HCT116 (cell line): Measurements from ENCODE around the gene ERICH6. TPM values are rescaled to one million over a fixed set of nuclear protein-coding genes. Genes with fewer than 3 reads are reported as not detected.

ENCODE experiments used
- ATAC-seq: fragments of 200-7000 bp; cut with Tn5 transposase; 2 replicates; pipeline ENCODE4 v1.9.1; 2020; ENCODE audit warnings: mild to moderate bottlenecking, moderate library complexity
- BruUV-seq: library from RNA; stranded (reverse); fragments of 400-500 nt; replicated peaks from 2 replicates; lab custom pipeline; 2021; lab: Mats Ljungman, UMichigan
- CTCF ChIA-PET: fragments of 300-600 bp; sonication (Branson Sonifier 250); formaldehyde crosslinking; loops from one replicate; lab custom pipeline; 2021; ENCODE audit warnings: antibody characterized with exemption; lab: Charles Lee
- POLR2A ChIA-PET: fragments of 300-600, 350-600 bp; sonication (Branson Sonifier 250); formaldehyde crosslinking; loops from one replicate; lab custom pipeline; 2021; ENCODE audit warnings: antibody characterized with exemption; lab: Charles Lee
- RAD21 ChIA-PET, 2 experiments: fragments of 300-600 bp; sonication (Branson Sonifier 250); formaldehyde crosslinking; loops; one replicate each; lab custom pipeline; 2023; ENCODE audit warnings: low total read pairs in 2 of 2; ENCODE audit not compliant: uncharacterized antibody in 2 of 2, unreplicated experiment in 2 of 2, low non-redundant PET in 1 of 2; lab: Charles Lee
- DNase-seq: peaks from one replicate; pipeline ENCODE4 v3.0.0-alpha.2; 2010; ENCODE audit warnings: low read depth, low spot score
- H2AFZ ChIP-seq: fragments of 200-600 bp; shearing (Covaris generic), sonication (generic); 2 replicates; pipeline ENCODE4 v1.6.1; 2017; ENCODE audit warnings: low read depth, mixed run types, mixed read lengths, antibody characterized with exemption, low read length; ENCODE audit not compliant: poor library complexity, severe bottlenecking
- H3K27ac ChIP-seq: 2 replicates; pipeline ENCODE4 v1.5.1; 2012; ENCODE audit warnings: low read depth, low read length
- H3K27me3 ChIP-seq: fragments of 200-600 bp; sonication (generic); 2 replicates; pipeline ENCODE4 v1.6.1; 2016; ENCODE audit warnings: mixed run types, low read length, mixed read lengths; ENCODE audit not compliant: insufficient read depth
- H3K36me3 ChIP-seq, 2 experiments: fragments of 200-500 bp in 1 of 2; fragments of 200-600 bp in 1 of 2; sonication (Bioruptor generic) in 1 of 2; sonication (generic) in 1 of 2; 2 replicates each; pipeline versions ENCODE4 v1.5.1 to v1.6.1; 2014 to 2016; ENCODE audit warnings: low read length in 2 of 2, inconsistent platforms in 1 of 2, mixed read lengths in 1 of 2, mixed run types in 1 of 2; ENCODE audit not compliant: insufficient read depth in 2 of 2, control insufficient read depth in 1 of 2
- H3K4me1 ChIP-seq, 2 experiments: fragments of 200-600 bp in 1 of 2; sonication (generic) in 1 of 2; 2 replicates each; pipeline versions ENCODE4 v1.5.1 to v1.6.1; 2012 to 2017; ENCODE audit warnings: low read length in 2 of 2, inconsistent platforms in 1 of 2, mild to moderate bottlenecking in 1 of 2, mixed read lengths in 1 of 2, mixed run types in 1 of 2, moderate library complexity in 1 of 2; ENCODE audit not compliant: insufficient read depth in 2 of 2, control insufficient read depth in 1 of 2
- H3K4me2 ChIP-seq: fragments of 200-600 bp; sonication (generic); 2 replicates; pipeline ENCODE4 v1.6.1; 2017; ENCODE audit warnings: mixed run types, low read length, mixed read lengths
- H3K4me3 ChIP-seq, 2 experiments: fragments of 200-600 bp in 1 of 2; sonication (generic) in 1 of 2; replicated peaks in 1 of 2; 2 replicates each; pipeline ENCODE4 v1.5.1; 2011 to 2016; ENCODE audit warnings: low read length in 2 of 2, control low read depth in 1 of 2, low read depth in 1 of 2, mild to moderate bottlenecking in 1 of 2, mixed read lengths in 1 of 2, mixed run types in 1 of 2
- H3K79me2 ChIP-seq: fragments of 200-600 bp; sonication (generic); 2 replicates; pipeline ENCODE4 v1.6.1; 2017; ENCODE audit warnings: mild to moderate bottlenecking, mixed run types, low read length, moderate library complexity, mixed read lengths; ENCODE audit not compliant: insufficient read depth
- H3K9ac ChIP-seq: fragments of 200-600 bp; sonication (generic); 2 replicates; pipeline ENCODE4 v1.6.1; 2016; ENCODE audit warnings: low read length, mixed read lengths
- H3K9me2 ChIP-seq: fragments of 200-600 bp; sonication (generic), shearing (Covaris generic); 2 replicates; pipeline ENCODE4 v1.6.1; 2017; ENCODE audit warnings: mixed run types, mild to moderate bottlenecking, moderate library complexity; ENCODE audit not compliant: insufficient read depth
- H3K9me3 ChIP-seq, 2 experiments: fragments of 200-500 bp in 1 of 2; fragments of 200-600 bp in 1 of 2; sonication (Bioruptor generic) in 1 of 2; sonication (generic) in 1 of 2; 2 replicates each; pipeline ENCODE4 v1.6.1; 2014 to 2017; ENCODE audit warnings: low read length in 2 of 2, mixed read lengths in 2 of 2, inconsistent platforms in 1 of 2, low read depth in 1 of 2, mild to moderate bottlenecking in 1 of 2, mixed run types in 1 of 2, moderate library complexity in 1 of 2; ENCODE audit not compliant: control insufficient read depth in 1 of 2, insufficient read depth in 1 of 2
- H4K20me1 ChIP-seq: fragments of 200-600 bp; sonication (generic), shearing (Covaris generic); 2 replicates; pipeline ENCODE4 v1.6.1; 2017; ENCODE audit warnings: mixed run types, mild to moderate bottlenecking, moderate library complexity; ENCODE audit not compliant: insufficient read depth
- CEBPB ChIP-seq: IDR thresholded peaks from 2 replicates; pipeline ENCODE4 v1.6.1; 2012; ENCODE audit warnings: low read depth
- ELF1 ChIP-seq: IDR thresholded peaks from 2 replicates; pipeline ENCODE4 v1.6.1; 2012; ENCODE audit warnings: low read depth, borderline replicate concordance
- EZH2phosphoT487 ChIP-seq: fragments of 200-600 bp; IDR thresholded peaks from 2 replicates; pipeline ENCODE4 v1.6.1; 2018; ENCODE audit warnings: antibody characterized with exemption, borderline replicate concordance
- JUND ChIP-seq: IDR thresholded peaks from 2 replicates; pipeline ENCODE4 v1.6.1; 2012
- RAD21 ChIP-seq: IDR thresholded peaks from 2 replicates; pipeline ENCODE4 v1.6.1; 2012; ENCODE audit warnings: low read depth, mild to moderate bottlenecking
- SIN3A ChIP-seq: IDR thresholded peaks from 2 replicates; pipeline ENCODE4 v1.6.1; 2012; ENCODE audit warnings: low read depth
- SP1 ChIP-seq: IDR thresholded peaks from 2 replicates; pipeline ENCODE4 v1.6.1; 2012; ENCODE audit warnings: low read depth
- SRF ChIP-seq: IDR thresholded peaks from 2 replicates; pipeline ENCODE4 v1.6.1; 2012; ENCODE audit warnings: low read depth
- TCF7L2 ChIP-seq: IDR thresholded peaks from 2 replicates; pipeline ENCODE4 v1.7.0; 2011; ENCODE audit warnings: borderline replicate concordance, inconsistent platforms; ENCODE audit not compliant: insufficient read depth, insufficient read length; ENCODE audit errors: extremely low read depth
- YY1 ChIP-seq: IDR thresholded peaks from 2 replicates; pipeline ENCODE4 v1.6.1; 2011; ENCODE audit warnings: low read length, low read depth, moderate library complexity, mild to moderate bottlenecking; ENCODE audit not compliant: insufficient replicate concordance; ENCODE audit errors: extremely low read depth
- ZNF274 ChIP-seq: fragments of 200-500 bp; sonication (Bioruptor generic); IDR thresholded peaks from 2 replicates; pipeline ENCODE4 v1.6.1; 2014; ENCODE audit warnings: mild to moderate bottlenecking, low read depth, low read length, inconsistent platforms
- intact Hi-C: fragments of 100-400 bp; cut with micrococcal nuclease; formaldehyde crosslinking; loops from 2 replicates; pipeline ENCODE4 v1.10.0; 2022
- total RNA-seq: library from RNA; stranded (reverse); gene quantifications from one replicate; pipeline ENCODE4 v1.2.1, GENCODE V29; 2021; ENCODE audit not compliant: unreplicated experiment
- TF ChIP-seq, protein P1 (sequence below): IDR thresholded peaks from 2 replicates; pipeline ENCODE4 v1.6.1; 2011; ENCODE audit warnings: mild to moderate bottlenecking, low read length, moderate library complexity; ENCODE audit not compliant: insufficient replicate concordance; ENCODE audit errors: extremely low read depth
- TF ChIP-seq, protein P2 (sequence below): IDR thresholded peaks from 2 replicates; pipeline ENCODE4 v1.6.1; 2012; ENCODE audit warnings: low read depth
- TF ChIP-seq, protein P3 (sequence below), 3 experiments: fragments of 200-600 bp in 1 of 3; sonication (generic) in 1 of 3; IDR thresholded peaks in 2 of 3; conservative IDR thresholded peaks in 1 of 3; 2 replicates each; pipeline ENCODE4 v1.5.1; 2012 to 2017; ENCODE audit warnings: low read depth in 2 of 3, low read length in 2 of 3, antibody characterized with exemption in 1 of 3, borderline replicate concordance in 1 of 3, control low read depth in 1 of 3, mild to moderate bottlenecking in 1 of 3, mixed read lengths in 1 of 3, mixed run types in 1 of 3, moderate library complexity in 1 of 3; ENCODE audit not compliant: insufficient read depth in 1 of 3
- TF ChIP-seq, protein P4 (sequence below): IDR thresholded peaks from 2 replicates; pipeline ENCODE4 v1.6.1; 2012

Gene ERICH6
- total RNA-seq, 1 experiment from 2014 or later = not detected

DNA sequence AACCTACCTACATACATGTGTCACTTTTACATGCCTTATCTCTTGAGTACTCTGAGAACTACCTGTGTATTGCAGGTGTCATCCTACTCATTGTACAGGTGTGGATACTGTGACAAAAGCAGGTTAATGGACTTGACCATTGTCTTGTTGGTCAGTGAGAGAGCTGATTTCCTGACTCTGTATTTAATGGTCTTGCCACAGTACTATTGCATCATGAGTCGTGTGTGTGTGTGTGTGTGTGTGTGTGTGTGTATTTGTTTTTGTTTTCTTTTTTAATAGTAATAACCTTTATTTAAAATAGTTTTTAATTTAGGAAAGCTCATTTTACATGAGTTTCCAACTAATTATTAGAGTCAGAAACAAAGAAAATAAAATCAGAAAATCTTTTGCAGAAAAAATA, 92.9 kb downstream of the ERICH6 start:
- Histone ChIP-seq H3K4me3 (no peak overlapping the region), H4K20me1 (peaks cover 10% of the 10 kb centered on the region; the same call in 1 of the 2 replicates), H3K27ac (no peak overlapping the region), H3K4me2 (no peak overlapping the region), H3K4me1 (no peaks in the 10 kb centered on the region), H3K9me3 (no peaks in the 10 kb centered on the region), H3K36me3 (0 out of 4 replicates have a peak, but pooled peaks cover 0 to 5% of the 10 kb centered on the region in 2 experiments), H3K9me2 (no peaks in the 10 kb centered on the region), H3K9ac (no peak overlapping the region), H2AFZ (no peak overlapping the region), H3K79me2 (peaks cover 88% of the 10 kb centered on the region), H3K27me3 (no peaks in the 10 kb centered on the region)
- TF ChIP-seq SP1 (no peak), ELF1 (no peak), SRF (no peak), ZNF274 (no peak), CEBPB (peak; percentile 55), EZH2phosphoT487 (no peak), JUND (no peak), SIN3A (no peak), RAD21 (no peak), YY1 (no peak), TCF7L2 (no peak)
- TF ChIP-seq, protein P1, sequence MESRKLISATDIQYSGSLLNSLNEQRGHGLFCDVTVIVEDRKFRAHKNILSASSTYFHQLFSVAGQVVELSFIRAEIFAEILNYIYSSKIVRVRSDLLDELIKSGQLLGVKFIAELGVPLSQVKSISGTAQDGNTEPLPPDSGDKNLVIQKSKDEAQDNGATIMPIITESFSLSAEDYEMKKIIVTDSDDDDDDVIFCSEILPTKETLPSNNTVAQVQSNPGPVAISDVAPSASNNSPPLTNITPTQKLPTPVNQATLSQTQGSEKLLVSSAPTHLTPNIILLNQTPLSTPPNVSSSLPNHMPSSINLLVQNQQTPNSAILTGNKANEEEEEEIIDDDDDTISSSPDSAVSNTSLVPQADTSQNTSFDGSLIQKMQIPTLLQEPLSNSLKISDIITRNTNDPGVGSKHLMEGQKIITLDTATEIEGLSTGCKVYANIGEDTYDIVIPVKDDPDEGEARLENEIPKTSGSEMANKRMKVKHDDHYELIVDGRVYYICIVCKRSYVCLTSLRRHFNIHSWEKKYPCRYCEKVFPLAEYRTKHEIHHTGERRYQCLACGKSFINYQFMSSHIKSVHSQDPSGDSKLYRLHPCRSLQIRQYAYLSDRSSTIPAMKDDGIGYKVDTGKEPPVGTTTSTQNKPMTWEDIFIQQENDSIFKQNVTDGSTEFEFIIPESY = no peak
- TF ChIP-seq, protein P2, sequence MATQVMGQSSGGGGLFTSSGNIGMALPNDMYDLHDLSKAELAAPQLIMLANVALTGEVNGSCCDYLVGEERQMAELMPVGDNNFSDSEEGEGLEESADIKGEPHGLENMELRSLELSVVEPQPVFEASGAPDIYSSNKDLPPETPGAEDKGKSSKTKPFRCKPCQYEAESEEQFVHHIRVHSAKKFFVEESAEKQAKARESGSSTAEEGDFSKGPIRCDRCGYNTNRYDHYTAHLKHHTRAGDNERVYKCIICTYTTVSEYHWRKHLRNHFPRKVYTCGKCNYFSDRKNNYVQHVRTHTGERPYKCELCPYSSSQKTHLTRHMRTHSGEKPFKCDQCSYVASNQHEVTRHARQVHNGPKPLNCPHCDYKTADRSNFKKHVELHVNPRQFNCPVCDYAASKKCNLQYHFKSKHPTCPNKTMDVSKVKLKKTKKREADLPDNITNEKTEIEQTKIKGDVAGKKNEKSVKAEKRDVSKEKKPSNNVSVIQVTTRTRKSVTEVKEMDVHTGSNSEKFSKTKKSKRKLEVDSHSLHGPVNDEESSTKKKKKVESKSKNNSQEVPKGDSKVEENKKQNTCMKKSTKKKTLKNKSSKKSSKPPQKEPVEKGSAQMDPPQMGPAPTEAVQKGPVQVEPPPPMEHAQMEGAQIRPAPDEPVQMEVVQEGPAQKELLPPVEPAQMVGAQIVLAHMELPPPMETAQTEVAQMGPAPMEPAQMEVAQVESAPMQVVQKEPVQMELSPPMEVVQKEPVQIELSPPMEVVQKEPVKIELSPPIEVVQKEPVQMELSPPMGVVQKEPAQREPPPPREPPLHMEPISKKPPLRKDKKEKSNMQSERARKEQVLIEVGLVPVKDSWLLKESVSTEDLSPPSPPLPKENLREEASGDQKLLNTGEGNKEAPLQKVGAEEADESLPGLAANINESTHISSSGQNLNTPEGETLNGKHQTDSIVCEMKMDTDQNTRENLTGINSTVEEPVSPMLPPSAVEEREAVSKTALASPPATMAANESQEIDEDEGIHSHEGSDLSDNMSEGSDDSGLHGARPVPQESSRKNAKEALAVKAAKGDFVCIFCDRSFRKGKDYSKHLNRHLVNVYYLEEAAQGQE = no peak
- TF ChIP-seq, protein P3, sequence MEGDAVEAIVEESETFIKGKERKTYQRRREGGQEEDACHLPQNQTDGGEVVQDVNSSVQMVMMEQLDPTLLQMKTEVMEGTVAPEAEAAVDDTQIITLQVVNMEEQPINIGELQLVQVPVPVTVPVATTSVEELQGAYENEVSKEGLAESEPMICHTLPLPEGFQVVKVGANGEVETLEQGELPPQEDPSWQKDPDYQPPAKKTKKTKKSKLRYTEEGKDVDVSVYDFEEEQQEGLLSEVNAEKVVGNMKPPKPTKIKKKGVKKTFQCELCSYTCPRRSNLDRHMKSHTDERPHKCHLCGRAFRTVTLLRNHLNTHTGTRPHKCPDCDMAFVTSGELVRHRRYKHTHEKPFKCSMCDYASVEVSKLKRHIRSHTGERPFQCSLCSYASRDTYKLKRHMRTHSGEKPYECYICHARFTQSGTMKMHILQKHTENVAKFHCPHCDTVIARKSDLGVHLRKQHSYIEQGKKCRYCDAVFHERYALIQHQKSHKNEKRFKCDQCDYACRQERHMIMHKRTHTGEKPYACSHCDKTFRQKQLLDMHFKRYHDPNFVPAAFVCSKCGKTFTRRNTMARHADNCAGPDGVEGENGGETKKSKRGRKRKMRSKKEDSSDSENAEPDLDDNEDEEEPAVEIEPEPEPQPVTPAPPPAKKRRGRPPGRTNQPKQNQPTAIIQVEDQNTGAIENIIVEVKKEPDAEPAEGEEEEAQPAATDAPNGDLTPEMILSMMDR (IDR thresholded peaks at IDR 0.05 in 2 of 3, conservative IDR thresholded peaks at IDR 0.05 in 1 of 3; ENCODE audit: borderline replicate concordance in 1 of 3, insufficient read depth in 1 of 3, low read depth in 2 of 3, low read length in 2 of 3) = no peak
- TF ChIP-seq, protein P4, sequence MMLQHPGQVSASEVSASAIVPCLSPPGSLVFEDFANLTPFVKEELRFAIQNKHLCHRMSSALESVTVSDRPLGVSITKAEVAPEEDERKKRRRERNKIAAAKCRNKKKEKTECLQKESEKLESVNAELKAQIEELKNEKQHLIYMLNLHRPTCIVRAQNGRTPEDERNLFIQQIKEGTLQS = 0 out of 2 replicates have a peak, but pooled peaks have one; percentile 22
- ChIA-PET POLR2A (no interaction called here), CTCF (no interaction called here), RAD21 (no interaction called here)
- ATAC-seq (no peak), DNase-seq (no peak)
- intact Hi-C loops = no loop called here
- no TSS peak for BruUV-seq
